ENCODE data around the gene DYRK4.

DYRK4 gene

DNA sequence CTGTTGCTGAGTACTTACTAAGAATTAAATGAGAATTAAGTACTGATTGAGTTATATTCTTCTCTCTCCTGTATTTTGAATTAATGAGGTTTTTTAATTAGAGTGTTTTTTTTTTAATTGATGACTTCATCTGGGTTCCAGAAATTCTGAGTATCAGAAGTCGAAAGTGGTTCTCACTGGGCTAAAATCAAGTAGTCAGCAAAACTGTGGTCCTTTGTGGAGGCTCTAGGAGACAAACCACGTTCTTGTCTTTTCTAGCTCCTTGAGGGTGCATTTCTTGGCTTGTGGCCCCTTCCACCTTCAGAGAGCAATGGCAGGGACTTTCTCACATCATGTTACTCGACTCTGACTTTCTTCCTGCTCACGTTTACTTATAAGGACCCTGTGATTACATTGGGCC is 8.1 kb upstream of the DYRK4 start:
- CTCF ChIA-PET, result no interaction called here
- DNase-seq (ENCODE audit: extremely low spot score), result no peak
- no peak for TF ChIP-seq FOXM1 (IDR thresholded peaks at IDR 0.05; ENCODE audit: borderline replicate concordance)
- no peak for TF ChIP-seq TARDBP (IDR thresholded peaks at IDR 0.05)
- no peak for TF ChIP-seq FOXK2 (IDR thresholded peaks at IDR 0.05)
- TF ChIP-seq LEF1 (IDR thresholded peaks at IDR 0.05; ENCODE audit: borderline replicate concordance), result no peak
- no peak for TF ChIP-seq L3MBTL2 (conservative IDR thresholded peaks at IDR 0.05)
- no peak for TF ChIP-seq ZNF384 (IDR thresholded peaks at IDR 0.05)
- no peak for TF ChIP-seq SP1 (IDR thresholded peaks at IDR 0.05)
- POLR2A ChIA-PET, result no interaction called here

DNA sequence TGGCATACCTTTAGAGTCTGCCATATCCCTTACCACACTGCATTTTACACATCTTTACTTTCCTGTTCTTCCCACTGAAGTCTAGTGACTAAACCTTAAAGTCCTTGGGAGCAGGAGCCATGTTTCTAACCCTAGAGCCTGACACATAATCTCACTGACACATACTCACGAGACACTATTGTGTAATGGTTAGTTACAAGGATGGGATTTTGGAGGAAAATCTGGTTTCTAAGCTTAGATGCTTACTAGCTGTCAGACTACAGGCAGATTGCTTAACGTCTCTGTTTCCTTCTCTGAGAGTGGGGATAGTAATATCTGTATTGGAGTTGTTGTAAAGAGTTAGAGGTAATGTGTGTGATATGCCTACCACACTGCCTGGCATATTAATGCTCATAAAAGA is 6.2 kb upstream of the DYRK4 start:
- ChIA-PET POLR2A (no interaction called here), CTCF (interaction anchor here (0.7 kb wide), 1 partner anchor 108 kb away, joined by 3 read pairs; no protein-coding TSS in a partner anchor)
- DNase-seq (ENCODE audit: extremely low spot score), result no peak
- no peak for TF ChIP-seq FOXM1 (IDR thresholded peaks at IDR 0.05; ENCODE audit: borderline replicate concordance)
- TF ChIP-seq LEF1 (IDR thresholded peaks at IDR 0.05; ENCODE audit: borderline replicate concordance), result no peak
- TF ChIP-seq L3MBTL2 (conservative IDR thresholded peaks at IDR 0.05), result no peak
- TF ChIP-seq BHLHE40 (IDR thresholded peaks at IDR 0.05; ENCODE audit: borderline replicate concordance), result no peak
- no peak for TF ChIP-seq SUZ12 (IDR thresholded peaks at IDR 0.05)
- no peak for TF ChIP-seq FOXA1 (IDR thresholded peaks at IDR 0.05)
- TF ChIP-seq ELF4 (IDR thresholded peaks at IDR 0.05), result no peak
- TF ChIP-seq ZNF384 (IDR thresholded peaks at IDR 0.05), result no peak
- TF ChIP-seq TARDBP (IDR thresholded peaks at IDR 0.05), result no peak
- TF ChIP-seq SP1 (IDR thresholded peaks at IDR 0.05), result no peak
- TF ChIP-seq CTBP1 (IDR thresholded peaks at IDR 0.05; ENCODE audit: borderline replicate concordance), result no peak
- no peak for TF ChIP-seq HDGF (IDR thresholded peaks at IDR 0.05; ENCODE audit: borderline replicate concordance)
- TF ChIP-seq NFRKB (IDR thresholded peaks at IDR 0.05), result no peak
- no peak for TF ChIP-seq ARNT (IDR thresholded peaks at IDR 0.05)
- no peak for TF ChIP-seq FOXK2 (IDR thresholded peaks at IDR 0.05)

DNA sequence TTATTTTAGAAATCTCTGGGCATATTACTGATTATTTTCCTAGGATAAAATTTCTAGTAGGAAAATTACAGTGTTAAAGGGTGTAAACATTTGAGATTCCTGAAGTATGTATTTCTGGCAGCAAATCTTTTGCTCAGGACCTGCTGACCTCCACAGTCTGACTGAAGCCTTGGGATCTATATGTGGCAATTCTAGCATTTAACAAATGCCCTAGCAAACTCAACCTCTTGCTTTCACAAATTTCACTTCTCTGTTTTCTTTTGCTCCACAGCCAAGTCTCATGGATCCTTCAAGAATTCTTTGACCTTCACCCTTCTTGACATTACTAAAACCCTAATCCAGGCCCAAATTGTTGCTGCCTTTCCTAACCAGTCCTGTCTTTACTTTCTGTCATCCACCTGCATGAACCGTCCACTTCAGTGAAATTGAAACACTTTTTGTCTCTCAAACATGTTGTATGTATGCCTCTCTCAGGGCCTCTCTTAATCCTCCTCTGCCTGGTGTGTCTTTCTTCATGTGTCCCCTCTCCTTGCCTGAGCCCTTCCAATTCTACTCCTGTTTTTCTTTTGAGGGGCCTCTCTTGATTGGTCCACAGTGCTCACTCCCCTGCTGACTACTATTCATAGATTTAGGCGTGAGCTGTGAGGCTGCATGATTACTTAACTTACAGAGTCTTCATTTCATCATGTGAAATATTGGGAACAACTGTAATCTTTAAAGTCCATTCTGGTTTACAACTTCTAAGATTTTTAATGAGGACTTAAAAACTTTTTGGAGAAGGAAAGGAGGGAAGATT is 5.1 kb upstream of the DYRK4 start:
- TF ChIP-seq FOXM1 (IDR thresholded peaks at IDR 0.05; ENCODE audit: borderline replicate concordance) (no peak), FOXA1 (IDR thresholded peaks at IDR 0.05) (no peak), NFRKB (IDR thresholded peaks at IDR 0.05) (no peak), ELF4 (IDR thresholded peaks at IDR 0.05) (no peak), SUZ12 (IDR thresholded peaks at IDR 0.05) (no peak)
- DNase-seq (ENCODE audit: extremely low spot score), result no peak
- ChIA-PET CTCF (interaction anchor here (0.7 to 0.8 kb wide), 2 partner anchors 105 to 109 kb away, joined by 3 read pairs; no protein-coding TSS in a partner anchor), POLR2A (no interaction called here)

DNA sequence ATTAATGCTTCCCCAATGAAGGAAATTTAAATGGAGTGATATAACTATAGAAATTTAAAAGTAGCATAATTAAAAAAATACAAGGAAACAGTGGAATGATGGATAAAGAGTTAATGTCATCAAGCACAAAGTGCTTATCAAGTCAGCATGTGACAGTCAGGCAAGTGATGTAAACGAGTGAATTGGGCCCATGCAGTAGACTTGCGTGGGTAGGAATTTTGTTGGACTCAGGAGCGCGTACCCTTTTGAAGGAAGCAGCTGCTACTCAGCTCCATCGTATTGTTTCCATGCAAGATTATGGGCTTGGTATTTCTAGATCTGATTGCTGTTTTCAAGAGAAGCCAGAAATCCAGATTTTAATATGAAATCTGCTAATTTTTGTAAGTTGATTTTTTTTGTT is 4.4 kb upstream of the DYRK4 start:
- CTCF ChIA-PET, result interaction anchor here (0.8 kb wide), 1 partner anchor 104 kb away, joined by 3 read pairs; no protein-coding TSS in a partner anchor

DNA sequence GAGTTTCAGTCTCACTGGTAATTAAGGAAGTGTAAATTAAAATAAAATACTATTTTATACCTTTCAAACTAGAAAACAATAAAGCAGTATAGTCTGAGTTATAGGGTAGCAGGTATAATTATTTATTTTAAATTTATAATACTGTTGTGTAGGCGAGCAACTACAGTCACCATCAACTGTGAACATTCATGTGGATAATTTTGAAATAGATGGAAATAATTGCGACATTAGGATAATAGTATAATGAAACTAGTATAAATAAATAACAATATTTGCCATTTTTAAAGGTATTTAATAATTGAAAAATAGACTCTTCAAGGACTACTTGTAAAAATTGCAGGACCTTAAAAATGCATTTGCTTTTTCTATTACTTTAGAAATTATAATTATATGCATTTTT is 3.8 kb upstream of the DYRK4 start:
- TF ChIP-seq ARNT (IDR thresholded peaks at IDR 0.05) (no peak), ZNF384 (IDR thresholded peaks at IDR 0.05) (no peak), FOXA1 (IDR thresholded peaks at IDR 0.05) (no peak), LEF1 (IDR thresholded peaks at IDR 0.05; ENCODE audit: borderline replicate concordance) (no peak), ELF4 (IDR thresholded peaks at IDR 0.05) (no peak), SP1 (IDR thresholded peaks at IDR 0.05) (no peak), TARDBP (IDR thresholded peaks at IDR 0.05) (no peak), CTBP1 (IDR thresholded peaks at IDR 0.05; ENCODE audit: borderline replicate concordance) (no peak), BHLHE40 (IDR thresholded peaks at IDR 0.05; ENCODE audit: borderline replicate concordance) (no peak), FOXM1 (IDR thresholded peaks at IDR 0.05; ENCODE audit: borderline replicate concordance) (no peak), L3MBTL2 (conservative IDR thresholded peaks at IDR 0.05) (no peak), SUZ12 (IDR thresholded peaks at IDR 0.05) (no peak), HDGF (IDR thresholded peaks at IDR 0.05; ENCODE audit: borderline replicate concordance) (no peak), NFRKB (IDR thresholded peaks at IDR 0.05) (no peak), FOXK2 (IDR thresholded peaks at IDR 0.05) (no peak)
- TF ChIP-seq, protein P1, sequence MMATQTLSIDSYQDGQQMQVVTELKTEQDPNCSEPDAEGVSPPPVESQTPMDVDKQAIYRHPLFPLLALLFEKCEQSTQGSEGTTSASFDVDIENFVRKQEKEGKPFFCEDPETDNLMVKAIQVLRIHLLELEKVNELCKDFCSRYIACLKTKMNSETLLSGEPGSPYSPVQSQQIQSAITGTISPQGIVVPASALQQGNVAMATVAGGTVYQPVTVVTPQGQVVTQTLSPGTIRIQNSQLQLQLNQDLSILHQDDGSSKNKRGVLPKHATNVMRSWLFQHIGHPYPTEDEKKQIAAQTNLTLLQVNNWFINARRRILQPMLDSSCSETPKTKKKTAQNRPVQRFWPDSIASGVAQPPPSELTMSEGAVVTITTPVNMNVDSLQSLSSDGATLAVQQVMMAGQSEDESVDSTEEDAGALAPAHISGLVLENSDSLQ (IDR thresholded peaks at IDR 0.05), result no peak
- ChIA-PET CTCF (no interaction called here), POLR2A (no interaction called here)
- DNase-seq (ENCODE audit: extremely low spot score), result no peak

More for the DNA sequence above, 4.4 kb upstream of the DYRK4 start:
- DNase-seq (ENCODE audit: extremely low spot score), result no peak
- POLR2A ChIA-PET, result no interaction called here
- TF ChIP-seq LEF1 (IDR thresholded peaks at IDR 0.05; ENCODE audit: borderline replicate concordance), result no peak
- no peak for TF ChIP-seq ARNT (IDR thresholded peaks at IDR 0.05)

DNA sequence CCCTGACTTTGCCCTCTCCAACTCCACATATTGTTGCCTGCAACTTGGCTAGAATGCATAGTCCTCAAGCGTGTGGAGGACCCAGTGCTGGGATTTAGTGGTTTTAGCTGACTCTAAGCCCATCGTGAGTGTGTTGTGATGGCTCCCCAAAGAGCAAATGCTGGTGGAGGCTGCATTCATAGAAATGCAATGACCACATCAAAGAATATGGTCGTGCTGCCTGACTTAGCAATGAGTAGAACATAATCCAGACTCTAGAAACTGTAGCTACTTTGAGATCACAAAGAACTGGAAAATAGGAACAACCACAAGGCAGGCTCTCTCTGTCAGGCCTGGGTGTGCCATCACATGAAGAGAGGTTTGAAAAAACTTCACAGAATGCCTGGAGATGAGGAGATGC is 1.3 kb downstream of the DYRK4 start:
- ChIA-PET POLR2A (no interaction called here), CTCF (interaction anchor here (1.2 kb wide), 1 partner anchor 41 kb away, joined by 3 read pairs; no protein-coding TSS in a partner anchor)
- no peak for DNase-seq (ENCODE audit: extremely low spot score)
- TF ChIP-seq ELF4 (IDR thresholded peaks at IDR 0.05), result no peak
- TF ChIP-seq ZNF384 (IDR thresholded peaks at IDR 0.05), result no peak
- TF ChIP-seq ARNT (IDR thresholded peaks at IDR 0.05), result no peak
- TF ChIP-seq NFRKB (IDR thresholded peaks at IDR 0.05), result no peak
- no peak for TF ChIP-seq FOXK2 (IDR thresholded peaks at IDR 0.05)
- TF ChIP-seq TARDBP (IDR thresholded peaks at IDR 0.05), result no peak
- no peak for TF ChIP-seq L3MBTL2 (conservative IDR thresholded peaks at IDR 0.05)
- TF ChIP-seq FOXM1 (IDR thresholded peaks at IDR 0.05; ENCODE audit: borderline replicate concordance), result no peak
- TF ChIP-seq LEF1 (IDR thresholded peaks at IDR 0.05; ENCODE audit: borderline replicate concordance), result no peak
- TF ChIP-seq CTBP1 (IDR thresholded peaks at IDR 0.05; ENCODE audit: borderline replicate concordance), result no peak
- no peak for TF ChIP-seq SUZ12 (IDR thresholded peaks at IDR 0.05)
- TF ChIP-seq, protein P1 (IDR thresholded peaks at IDR 0.05), result no peak

DNA sequence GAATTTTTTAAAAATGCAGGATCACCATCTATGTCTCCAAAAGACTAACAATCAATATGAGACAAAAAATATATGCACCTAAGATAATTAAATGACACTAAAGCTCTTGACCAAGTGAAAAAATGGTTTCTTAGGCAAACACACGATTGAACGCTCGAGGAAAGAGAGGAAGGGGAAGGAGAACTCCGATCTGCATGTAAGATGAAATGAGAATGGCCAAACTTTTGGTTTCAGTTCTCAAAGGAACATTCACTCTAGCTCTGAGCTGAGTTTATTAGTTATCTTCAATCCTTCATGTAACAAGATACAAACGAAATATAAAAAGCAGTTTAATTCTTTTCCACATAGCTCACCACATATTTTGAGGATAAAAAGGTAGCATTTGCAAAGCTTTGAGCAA is 2.8 kb downstream of the DYRK4 start:
- no peak for DNase-seq (ENCODE audit: extremely low spot score)
- ChIA-PET POLR2A (no interaction called here), CTCF (no interaction called here)
- no peak for TF ChIP-seq HDGF (IDR thresholded peaks at IDR 0.05; ENCODE audit: borderline replicate concordance)
- TF ChIP-seq SUZ12 (IDR thresholded peaks at IDR 0.05), result no peak
- no peak for TF ChIP-seq BHLHE40 (IDR thresholded peaks at IDR 0.05; ENCODE audit: borderline replicate concordance)
- no peak for TF ChIP-seq FOXA1 (IDR thresholded peaks at IDR 0.05)
- TF ChIP-seq CTBP1 (IDR thresholded peaks at IDR 0.05; ENCODE audit: borderline replicate concordance), result no peak
- no peak for TF ChIP-seq ZNF384 (IDR thresholded peaks at IDR 0.05)
- no peak for TF ChIP-seq FOXK2 (IDR thresholded peaks at IDR 0.05)
- TF ChIP-seq, protein P1 (IDR thresholded peaks at IDR 0.05), result no peak
- TF ChIP-seq FOXM1 (IDR thresholded peaks at IDR 0.05; ENCODE audit: borderline replicate concordance), result no peak
- no peak for TF ChIP-seq ELF4 (IDR thresholded peaks at IDR 0.05)

All from HEK293T (cell line).